ENCODE measurements around the gene STIP1.
A peak's percentile ranks its signal among the peaks of the same experiment; 100 is the strongest.
"Not testable (repeated sequence)": the region's sequence is repeated elsewhere in the genome, so short reads cannot be mapped to it uniquely, and the experiment has no call there.

The STIP1 gene

DNA sequence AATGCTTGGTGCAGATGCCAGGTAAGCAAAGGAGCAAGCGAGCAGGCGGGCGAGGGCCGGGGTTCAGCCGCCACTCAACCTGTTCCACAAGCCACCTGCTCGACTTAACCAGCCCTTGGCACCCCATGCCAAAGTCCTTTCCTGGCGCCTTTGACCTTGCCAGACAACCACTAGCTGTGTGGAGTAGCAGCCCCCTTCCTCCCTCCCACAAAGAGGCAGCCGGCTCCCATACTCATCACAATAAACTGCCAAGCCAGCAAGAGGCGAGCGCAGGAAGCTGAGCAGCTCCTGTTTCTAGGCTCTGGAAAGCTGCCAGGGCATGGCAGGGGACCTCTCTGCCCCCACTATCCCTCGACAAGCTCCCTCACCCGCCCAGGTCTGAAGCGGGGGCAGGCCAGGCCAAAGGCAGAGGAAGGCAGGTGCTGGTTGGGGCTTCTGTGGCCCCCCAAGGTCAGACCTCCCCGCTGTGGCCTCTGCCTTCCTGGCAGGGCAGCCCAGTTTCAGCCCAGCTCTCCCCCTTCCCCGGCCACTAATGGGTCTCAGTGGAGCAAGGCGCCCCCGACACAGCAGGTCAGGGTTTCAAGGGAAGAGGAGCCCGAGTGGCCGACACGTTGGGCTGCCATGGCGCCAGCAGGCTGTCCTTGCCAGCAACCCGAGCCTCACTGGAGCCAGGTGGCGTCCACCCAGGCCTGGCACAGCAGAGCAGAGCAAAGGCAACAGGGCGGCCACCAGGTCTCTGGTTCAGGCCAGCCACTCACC, 35.3 kb upstream of the STIP1 start:
- ATAC-seq (replicated peaks) (no peak), DNase-seq (no peak)
- Mint-ChIP-seq H3K9me3 (no peaks in the 10 kb centered on the region), H3K27ac (no peak overlapping the region), H3K36me3 (ENCODE audit: insufficient read depth) (peaks cover 4% of the 10 kb centered on the region), H3K27me3 (no peaks in the 10 kb centered on the region), H3K4me3 (no peak overlapping the region), H3K4me1 (ENCODE audit: low read depth in 2 of 2) (peaks cover 8 to 15% of the 10 kb centered on the region in 2 donors)

DNA sequence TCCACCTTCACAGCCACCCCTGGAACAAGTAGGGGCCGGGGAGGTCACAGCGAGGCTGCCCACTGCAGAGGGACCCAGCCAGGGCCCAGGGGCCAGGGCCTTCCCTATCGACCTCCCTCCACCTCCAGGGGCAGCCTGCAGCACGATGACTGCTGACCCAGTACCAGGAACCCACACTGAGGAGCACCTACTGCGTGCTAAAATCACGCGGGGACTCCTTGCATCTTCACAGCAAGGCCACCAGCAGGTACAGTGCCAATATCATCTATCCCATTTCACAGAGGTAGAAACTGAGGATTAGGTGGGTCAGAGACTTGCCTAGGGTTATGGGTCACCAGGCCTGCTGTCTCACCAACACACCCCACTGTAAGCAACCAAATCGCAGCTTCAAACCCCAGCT, 34.6 kb upstream of the STIP1 start:
- ATAC-seq (replicated peaks) = no peak
- H3K36me3 Mint-ChIP-seq (ENCODE audit: insufficient read depth) = peaks cover 4% of the 10 kb centered on the region
- H3K9me3 Mint-ChIP-seq = no peaks in the 10 kb centered on the region
- H3K4me3 Mint-ChIP-seq = no peak overlapping the region
- no peak overlapping the region for H3K27ac Mint-ChIP-seq
- peaks cover 8 to 15% of the 10 kb centered on the region in 2 donors for H3K4me1 Mint-ChIP-seq (ENCODE audit: low read depth in 2 of 2)
- DNase-seq = no peak
- no peaks in the 10 kb centered on the region for H3K27me3 Mint-ChIP-seq

GRCh38 chr11:64152841-64153691, 32.9 kb upstream of the STIP1 start:
- Mint-ChIP-seq H3K27me3 (no peaks in the 10 kb centered on the region), H3K4me1 (ENCODE audit: low read depth in 2 of 2) (peaks cover 6 to 11% of the 10 kb centered on the region in 2 donors), H3K9me3 (no peaks in the 10 kb centered on the region), H3K36me3 (ENCODE audit: insufficient read depth) (peaks cover 4% of the 10 kb centered on the region), H3K4me3 (no peak overlapping the region), H3K27ac (no peak overlapping the region)
- ATAC-seq (replicated peaks) = peak; percentile 97
- peak; percentile 68 to 75 (median 74) for DNase-seq

DNA sequence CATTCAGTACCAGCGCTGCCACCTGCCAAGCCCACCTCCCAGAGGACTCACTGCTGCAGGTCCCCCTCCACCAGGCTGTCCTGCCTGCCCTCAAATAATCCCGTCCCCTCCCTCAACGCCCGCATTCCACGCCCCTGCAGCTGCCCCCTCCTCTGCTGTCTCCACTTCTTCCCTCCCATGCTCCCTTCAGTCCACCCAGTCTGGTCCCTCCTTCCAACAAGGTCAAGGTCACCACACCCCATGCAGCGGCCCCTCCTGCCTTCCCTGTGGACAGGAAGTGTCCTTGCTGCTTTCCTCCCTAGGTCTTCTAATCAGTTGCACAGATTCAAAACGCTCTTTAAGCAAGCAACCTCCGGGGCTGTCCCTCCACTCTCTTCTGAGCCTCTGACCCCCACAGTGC, 32.2 kb upstream of the STIP1 start:
- Mint-ChIP-seq H3K27me3 (no peaks in the 10 kb centered on the region), H3K36me3 (ENCODE audit: insufficient read depth) (peaks cover under 1% of the 10 kb centered on the region), H3K27ac (no peak overlapping the region), H3K9me3 (no peaks in the 10 kb centered on the region), H3K4me3 (no peak overlapping the region), H3K4me1 (ENCODE audit: low read depth in 2 of 2) (peaks cover 2 to 6% of the 10 kb centered on the region in 2 donors)
- ATAC-seq (replicated peaks) (no peak), DNase-seq (no peak)

DNA sequence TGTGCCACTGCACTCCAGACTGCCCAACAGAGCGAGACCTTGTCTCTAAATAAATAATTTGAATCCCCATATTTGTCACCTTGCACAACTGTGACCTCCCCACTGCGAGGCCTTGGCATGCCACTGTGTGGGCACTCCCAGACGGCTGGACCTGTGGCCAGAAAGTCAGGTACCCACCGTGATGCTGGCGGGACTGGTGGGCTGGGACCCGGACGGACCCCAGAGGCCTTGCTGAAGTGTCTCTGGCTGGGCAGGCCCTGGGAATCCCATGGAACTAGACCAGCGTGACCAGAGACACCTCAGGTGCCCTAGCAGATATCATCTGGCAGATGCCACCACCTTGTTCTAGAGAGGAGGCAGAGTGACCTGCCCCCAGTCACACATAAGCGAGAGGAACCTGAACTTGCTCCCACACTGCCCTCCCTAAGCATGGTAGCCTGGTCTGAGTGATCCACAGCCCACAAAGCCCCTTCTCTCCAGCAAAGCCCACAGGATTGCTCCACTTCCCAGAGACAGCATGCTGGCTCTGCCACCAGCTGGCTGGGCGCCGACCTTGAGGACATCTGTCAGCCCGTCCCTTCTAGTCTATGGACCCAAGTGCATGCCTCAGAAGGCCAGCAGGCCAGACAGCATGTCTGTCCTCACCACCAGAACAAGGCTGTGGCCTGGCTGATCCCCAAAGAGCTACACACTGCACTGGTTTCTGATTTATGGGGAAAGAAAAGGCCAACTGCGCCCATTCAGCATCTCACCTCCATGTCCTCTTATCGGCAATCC, 29.5 kb upstream of the STIP1 start:
- DNase-seq (no peak), ATAC-seq (replicated peaks) (no peak)
- Mint-ChIP-seq H3K36me3 (ENCODE audit: insufficient read depth) (no peaks in the 10 kb centered on the region), H3K9me3 (no peaks in the 10 kb centered on the region), H3K4me1 (ENCODE audit: low read depth in 2 of 2) (peaks cover 1 to 5% of the 10 kb centered on the region in 2 donors), H3K27me3 (no peaks in the 10 kb centered on the region), H3K27ac (no peak overlapping the region), H3K4me3 (no peak overlapping the region)

DNA sequence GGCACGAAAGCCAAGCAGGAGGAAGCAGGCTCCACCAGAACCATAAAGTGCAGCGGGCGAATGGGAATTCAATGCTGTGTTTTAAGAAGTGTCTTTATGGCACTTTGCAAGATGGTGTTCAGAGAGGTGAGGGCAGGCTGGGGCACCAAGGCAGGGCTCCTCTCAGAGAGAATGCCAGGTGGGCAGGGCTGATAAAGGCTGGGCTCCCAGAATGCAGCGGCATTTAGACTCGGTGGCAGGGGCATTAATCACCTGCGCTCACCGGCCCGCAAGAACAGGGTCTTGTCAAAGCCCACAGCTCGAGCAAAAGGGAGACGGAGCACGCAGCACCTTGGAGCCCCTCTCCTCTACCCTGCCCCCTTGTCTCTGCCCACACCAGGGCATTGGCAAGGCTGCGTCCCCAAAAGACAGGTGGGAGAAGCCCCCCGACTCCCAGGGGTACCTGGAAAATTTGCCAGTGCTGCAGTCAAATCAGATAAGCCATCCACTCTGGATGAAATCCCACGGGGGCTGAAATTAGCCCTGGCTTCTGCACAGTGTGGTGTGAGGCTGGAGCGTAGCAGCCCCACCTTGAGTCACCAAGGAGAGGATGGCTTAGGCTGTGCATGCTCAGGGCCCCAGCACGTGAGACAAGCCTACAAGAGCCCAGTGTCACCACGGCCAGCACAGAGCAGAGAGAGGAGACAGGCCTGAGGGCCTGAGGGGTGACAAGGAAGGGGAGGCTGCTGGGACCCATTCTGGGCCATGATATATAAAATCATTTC, 28.2 kb upstream of the STIP1 start:
- Mint-ChIP-seq H3K9me3 (no peaks in the 10 kb centered on the region), H3K36me3 (ENCODE audit: insufficient read depth) (no peaks in the 10 kb centered on the region), H3K4me1 (ENCODE audit: low read depth in 2 of 2) (peaks cover 1 to 5% of the 10 kb centered on the region in 2 donors), H3K27ac (no peak overlapping the region), H3K27me3 (no peaks in the 10 kb centered on the region), H3K4me3 (no peak overlapping the region)
- DNase-seq (no peak), ATAC-seq (replicated peaks) (no peak)

GRCh38 chr11:64161037-64161436, 24.9 kb upstream of the STIP1 start:
- no peak for ATAC-seq (replicated peaks)
- no peak overlapping the region for H3K4me3 Mint-ChIP-seq
- no peaks in the 10 kb centered on the region for H3K27me3 Mint-ChIP-seq
- no peaks in the 10 kb centered on the region for H3K9me3 Mint-ChIP-seq
- H3K36me3 Mint-ChIP-seq (ENCODE audit: insufficient read depth) = no peaks in the 10 kb centered on the region
- no peak for DNase-seq
- peaks cover 6 to 10% of the 10 kb centered on the region in 2 donors for H3K4me1 Mint-ChIP-seq (ENCODE audit: low read depth in 2 of 2)
- no peak overlapping the region for H3K27ac Mint-ChIP-seq

DNA sequence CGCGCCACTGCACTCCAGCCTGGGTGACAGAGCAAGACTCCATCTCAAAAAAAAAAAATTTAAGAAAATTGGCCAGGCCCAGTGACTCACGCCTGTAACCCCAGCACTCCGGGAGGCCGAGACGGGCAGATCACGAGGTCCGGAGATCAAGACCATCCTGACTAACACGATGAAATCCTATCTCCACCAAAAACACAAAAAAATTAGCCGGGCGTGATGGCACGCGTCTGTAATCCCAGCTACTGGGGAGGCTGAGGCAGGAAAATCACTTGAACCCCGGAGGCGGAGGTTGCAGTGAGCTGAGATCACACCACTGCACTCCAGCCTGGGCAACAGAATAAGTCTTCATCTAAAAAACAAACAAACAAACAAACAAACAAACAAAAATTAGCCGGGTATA, 23.2 kb upstream of the STIP1 start:
- H3K4me1 Mint-ChIP-seq (ENCODE audit: low read depth in 2 of 2) = peaks cover 12 to 15% of the 10 kb centered on the region in 2 donors
- not testable (repeated sequence) for H3K4me3 Mint-ChIP-seq; DNase-seq; H3K9me3 Mint-ChIP-seq; H3K36me3 Mint-ChIP-seq (ENCODE audit: insufficient read depth); H3K27me3 Mint-ChIP-seq; H3K27ac Mint-ChIP-seq; ATAC-seq (replicated peaks)

DNA sequence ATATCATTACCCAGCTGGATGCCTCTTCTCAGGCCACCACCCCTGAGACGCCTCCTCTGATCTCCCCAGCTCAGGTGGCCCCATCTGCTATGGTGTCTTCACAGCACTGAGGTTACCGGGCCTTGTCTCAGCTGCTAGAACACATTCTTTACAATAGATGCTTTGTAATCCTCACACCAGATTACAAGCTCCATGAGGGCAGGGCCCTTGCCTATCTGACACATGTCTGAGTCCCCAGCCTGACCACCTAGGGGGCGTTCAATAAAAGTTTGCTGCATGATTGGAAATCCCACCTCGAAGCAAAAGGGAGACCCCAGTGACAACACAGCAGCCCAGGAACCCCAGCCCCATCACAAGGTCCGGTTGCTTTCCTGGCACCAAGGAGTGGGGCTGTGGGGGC, 22.0 kb upstream of the STIP1 start:
- H3K27me3 Mint-ChIP-seq = no peaks in the 10 kb centered on the region
- DNase-seq (no peak), ATAC-seq (replicated peaks) (no peak)
- peak overlapping the region in 1 of 2 donors; percentile 31 for H3K4me3 Mint-ChIP-seq
- no peaks in the 10 kb centered on the region for H3K9me3 Mint-ChIP-seq
- no peak overlapping the region for H3K27ac Mint-ChIP-seq
- H3K4me1 Mint-ChIP-seq (ENCODE audit: low read depth in 2 of 2) = peaks cover 12 to 15% of the 10 kb centered on the region in 2 donors
- H3K36me3 Mint-ChIP-seq (ENCODE audit: insufficient read depth) = no peaks in the 10 kb centered on the region

GRCh38 chr11:64164392-64165312, 21.3 kb upstream of the STIP1 start:
- ATAC-seq (replicated peaks) = no peak
- Mint-ChIP-seq H3K4me1 (ENCODE audit: low read depth in 2 of 2) (peaks cover 12 to 15% of the 10 kb centered on the region in 2 donors), H3K9me3 (no peaks in the 10 kb centered on the region), H3K36me3 (ENCODE audit: insufficient read depth) (no peaks in the 10 kb centered on the region), H3K27me3 (no peaks in the 10 kb centered on the region), H3K27ac (peak overlapping the region in 1 of 2 donors; percentile 65), H3K4me3 (peak overlapping the region; percentile 76 to 90)
- no peak for DNase-seq

GRCh38 chr11:64165481-64165841, 20.5 kb upstream of the STIP1 start:
- H3K27ac Mint-ChIP-seq = no peak overlapping the region
- H3K27me3 Mint-ChIP-seq = no peaks in the 10 kb centered on the region
- DNase-seq (no peak), ATAC-seq (replicated peaks) (peak; percentile 9)
- peak overlapping the region; percentile 76 to 90 for H3K4me3 Mint-ChIP-seq
- peaks cover 12 to 15% of the 10 kb centered on the region in 2 donors for H3K4me1 Mint-ChIP-seq (ENCODE audit: low read depth in 2 of 2)
- H3K36me3 Mint-ChIP-seq (ENCODE audit: insufficient read depth) = no peaks in the 10 kb centered on the region
- no peaks in the 10 kb centered on the region for H3K9me3 Mint-ChIP-seq

All from effector memory CD8-positive, alpha-beta T cell (primary cell).